Measurements from ENCODE around the gene CEP72. TPM values are rescaled to one million over a fixed set of nuclear protein-coding genes. Genes with fewer than 3 reads are reported as not detected.

CEP72 gene
- total RNA-seq, 6 experiments from 2014 or later: 2.9 to 5.0 (median 4.0) TPM

DNA sequence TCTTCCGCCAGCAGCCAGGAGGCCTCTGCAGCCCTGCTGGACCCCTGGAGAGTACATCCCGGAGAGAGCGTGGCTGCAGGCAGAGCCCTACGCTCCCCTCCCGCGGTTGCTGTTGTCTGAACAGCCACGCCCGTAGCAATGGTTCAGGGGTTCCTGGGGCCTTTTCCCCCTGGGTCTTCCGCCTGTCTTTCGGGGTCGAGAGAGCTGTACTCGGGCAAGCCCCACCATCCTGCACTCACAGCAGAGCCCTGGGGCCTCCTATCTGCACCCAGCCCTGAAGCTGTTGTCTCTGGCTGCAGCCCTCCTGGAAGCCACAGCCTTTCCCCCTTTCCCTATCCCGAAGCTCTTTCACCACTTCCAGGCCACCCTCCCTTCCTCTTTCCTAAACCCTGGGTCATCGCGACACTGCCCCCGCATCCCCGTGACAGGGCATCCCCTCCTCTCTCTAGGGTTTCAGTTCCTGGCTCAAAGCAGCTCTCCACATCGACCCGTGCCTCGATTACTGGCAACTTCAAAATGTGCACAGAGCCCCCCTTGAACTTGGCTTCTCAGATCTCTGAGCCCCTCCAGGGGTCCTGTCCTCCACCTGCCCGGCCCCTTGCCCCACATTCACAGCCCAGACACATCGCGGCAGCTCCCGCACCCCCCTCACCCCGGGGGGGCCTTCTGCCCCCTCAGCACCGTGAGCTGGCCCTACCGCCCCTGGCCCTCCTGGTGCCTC is 43.9 kb upstream of the CEP72 start:
- Mint-ChIP-seq H3K4me3 (no peak overlapping the region), H3K9me3 (peaks cover 10% of the 10 kb centered on the region), H3K36me3 (ENCODE audit: low read depth) (peaks cover 4% of the 10 kb centered on the region; the same call in 1 of the 2 replicates)

DNA sequence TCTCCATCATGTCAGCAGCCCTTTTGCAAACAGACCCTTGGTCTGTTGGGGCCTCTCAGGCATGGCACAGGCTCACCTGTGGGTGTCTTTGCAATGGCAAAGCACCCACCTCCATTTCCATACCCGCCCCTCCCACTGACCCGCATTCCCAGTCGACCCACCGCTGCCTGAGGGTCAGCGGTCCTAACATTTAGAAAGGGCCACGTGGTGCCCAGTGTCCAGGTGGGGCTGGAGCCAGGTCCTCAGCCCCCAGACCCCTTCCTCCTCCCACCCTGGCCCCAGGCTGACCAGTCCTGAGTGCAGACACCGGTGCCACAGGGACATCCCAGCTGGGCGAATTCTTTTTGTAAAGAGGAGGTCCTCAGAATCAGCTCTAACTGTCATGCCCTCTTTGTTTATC is 43.3 kb upstream of the CEP72 start:
- peaks cover 4% of the 10 kb centered on the region; the same call in 1 of the 2 replicates for H3K36me3 Mint-ChIP-seq (ENCODE audit: low read depth)
- TF ChIP-seq, protein P1, sequence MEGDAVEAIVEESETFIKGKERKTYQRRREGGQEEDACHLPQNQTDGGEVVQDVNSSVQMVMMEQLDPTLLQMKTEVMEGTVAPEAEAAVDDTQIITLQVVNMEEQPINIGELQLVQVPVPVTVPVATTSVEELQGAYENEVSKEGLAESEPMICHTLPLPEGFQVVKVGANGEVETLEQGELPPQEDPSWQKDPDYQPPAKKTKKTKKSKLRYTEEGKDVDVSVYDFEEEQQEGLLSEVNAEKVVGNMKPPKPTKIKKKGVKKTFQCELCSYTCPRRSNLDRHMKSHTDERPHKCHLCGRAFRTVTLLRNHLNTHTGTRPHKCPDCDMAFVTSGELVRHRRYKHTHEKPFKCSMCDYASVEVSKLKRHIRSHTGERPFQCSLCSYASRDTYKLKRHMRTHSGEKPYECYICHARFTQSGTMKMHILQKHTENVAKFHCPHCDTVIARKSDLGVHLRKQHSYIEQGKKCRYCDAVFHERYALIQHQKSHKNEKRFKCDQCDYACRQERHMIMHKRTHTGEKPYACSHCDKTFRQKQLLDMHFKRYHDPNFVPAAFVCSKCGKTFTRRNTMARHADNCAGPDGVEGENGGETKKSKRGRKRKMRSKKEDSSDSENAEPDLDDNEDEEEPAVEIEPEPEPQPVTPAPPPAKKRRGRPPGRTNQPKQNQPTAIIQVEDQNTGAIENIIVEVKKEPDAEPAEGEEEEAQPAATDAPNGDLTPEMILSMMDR (IDR thresholded peaks at IDR 0.05): no peak
- no peak overlapping the region for H3K4me3 Mint-ChIP-seq
- peaks cover 31% of the 10 kb centered on the region for H3K27me3 Mint-ChIP-seq (ENCODE audit: insufficient read depth)
- no peak overlapping the region for H3K27ac Mint-ChIP-seq
- peaks cover 6% of the 10 kb centered on the region; the same call in 1 of the 2 replicates for H3K4me1 Mint-ChIP-seq (ENCODE audit: low read depth)
- H3K9me3 Mint-ChIP-seq: peaks cover 10% of the 10 kb centered on the region
- DNase-seq: no peak

More for the DNA sequence above, 43.9 kb upstream of the CEP72 start:
- Mint-ChIP-seq H3K4me1 (ENCODE audit: low read depth) (peaks cover 6% of the 10 kb centered on the region; the same call in 1 of the 2 replicates), H3K27ac (no peak overlapping the region), H3K27me3 (ENCODE audit: insufficient read depth) (peaks cover 25% of the 10 kb centered on the region)
- TF ChIP-seq, protein P1 (IDR thresholded peaks at IDR 0.05): no peak
- DNase-seq: no peak

DNA sequence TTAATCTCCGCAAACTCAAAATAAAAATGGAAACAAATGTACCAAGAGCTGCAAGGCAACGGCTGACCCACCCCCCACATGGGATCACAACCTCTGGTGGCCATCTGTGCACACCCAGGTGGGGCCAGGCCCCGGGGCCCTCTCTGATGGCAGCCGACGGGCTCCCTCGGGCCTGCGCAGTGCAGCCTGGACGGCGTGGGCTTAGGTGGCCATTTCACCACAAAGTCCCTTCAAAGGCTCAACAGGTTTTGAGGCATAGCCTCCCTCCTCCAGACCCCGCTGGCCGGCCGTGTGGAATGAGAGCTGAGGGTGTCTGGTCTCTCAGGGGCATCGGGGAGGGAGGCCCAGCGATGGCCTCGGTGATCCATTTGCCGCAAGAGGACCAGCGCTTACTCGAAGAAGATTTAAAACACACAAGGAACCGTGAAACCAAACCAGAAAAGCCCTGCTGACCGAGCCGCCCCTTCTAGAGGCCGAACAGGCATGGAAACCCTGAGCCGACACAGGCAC is 42.7 kb upstream of the CEP72 start:
- DNase-seq: no peak
- Mint-ChIP-seq H3K27ac (no peak overlapping the region), H3K27me3 (ENCODE audit: insufficient read depth) (peaks cover 32% of the 10 kb centered on the region), H3K4me1 (ENCODE audit: low read depth) (peaks cover 6% of the 10 kb centered on the region; the same call in 1 of the 2 replicates), H3K9me3 (peaks cover 10% of the 10 kb centered on the region), H3K4me3 (no peak overlapping the region), H3K36me3 (ENCODE audit: low read depth) (peaks cover 4% of the 10 kb centered on the region; the same call in 1 of the 2 replicates)
- TF ChIP-seq, protein P1 (IDR thresholded peaks at IDR 0.05): no peak

DNA sequence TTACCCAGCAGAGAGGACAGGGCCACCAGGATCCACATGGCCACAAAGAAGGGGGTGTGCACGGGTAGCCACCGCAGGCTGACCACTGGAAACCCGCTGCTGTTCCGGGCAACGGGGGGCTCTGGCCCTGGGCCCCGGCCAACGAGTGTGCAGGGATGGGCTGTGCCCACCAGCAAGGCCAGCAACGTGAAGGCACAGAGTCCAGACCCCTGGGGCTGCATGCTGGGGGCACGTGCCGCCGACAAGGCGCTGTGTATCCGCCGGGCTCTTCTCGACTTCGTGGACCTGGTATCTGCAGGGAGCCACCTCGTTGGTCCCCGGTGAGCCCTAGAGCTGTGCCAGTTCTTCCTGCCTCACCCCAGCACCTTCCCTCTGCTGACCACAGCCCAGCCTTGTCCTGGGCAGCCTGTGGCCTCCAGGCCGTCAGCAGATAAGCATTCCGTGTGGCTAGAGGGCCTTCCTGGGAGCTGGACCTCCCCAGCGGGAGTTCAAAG is 42.2 kb upstream of the CEP72 start:
- Mint-ChIP-seq H3K27me3 (ENCODE audit: insufficient read depth) (peaks cover 34% of the 10 kb centered on the region), H3K4me1 (ENCODE audit: low read depth) (peaks cover 6% of the 10 kb centered on the region; the same call in 1 of the 2 replicates), H3K36me3 (ENCODE audit: low read depth) (peaks cover 4% of the 10 kb centered on the region; the same call in 1 of the 2 replicates), H3K27ac (no peak overlapping the region), H3K9me3 (peaks cover 10% of the 10 kb centered on the region), H3K4me3 (no peak overlapping the region)
- TF ChIP-seq, protein P1 (IDR thresholded peaks at IDR 0.05): no peak
- DNase-seq: no peak

DNA sequence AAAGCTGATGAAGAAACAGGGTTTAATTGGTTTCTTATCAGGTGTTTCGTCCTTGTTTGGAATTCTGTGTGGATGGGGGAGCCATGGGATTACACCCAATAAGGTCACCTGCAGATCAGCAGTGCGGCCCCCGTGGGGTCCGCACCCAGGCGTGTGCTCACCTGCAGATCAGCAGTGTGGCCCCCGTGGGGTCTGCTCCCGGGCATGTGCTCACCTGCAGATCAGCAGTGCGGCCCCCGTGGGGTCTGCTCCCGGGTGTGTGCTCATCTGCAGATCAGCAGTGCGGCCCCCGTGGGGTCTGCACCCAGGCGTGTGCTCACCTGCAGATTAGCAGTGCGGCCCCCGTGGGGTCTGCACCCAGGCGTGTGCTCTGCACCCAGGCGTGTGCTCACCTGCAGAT is 41.7 kb upstream of the CEP72 start:
- no peak overlapping the region for H3K27ac Mint-ChIP-seq
- peaks cover 10% of the 10 kb centered on the region for H3K9me3 Mint-ChIP-seq
- peaks cover 6% of the 10 kb centered on the region; the same call in 1 of the 2 replicates for H3K4me1 Mint-ChIP-seq (ENCODE audit: low read depth)
- DNase-seq: no peak
- no peak overlapping the region for H3K4me3 Mint-ChIP-seq
- H3K27me3 Mint-ChIP-seq (ENCODE audit: insufficient read depth): peaks cover 34% of the 10 kb centered on the region
- TF ChIP-seq, protein P1 (IDR thresholded peaks at IDR 0.05): no peak
- H3K36me3 Mint-ChIP-seq (ENCODE audit: low read depth): peaks cover 4% of the 10 kb centered on the region; the same call in 1 of the 2 replicates

All from HFFc6 (cell line).